Subcutaneous abdominal adipose tissue (tissue), 5 donors: ENCODE data around the gene MFGE8.

Experiments used
- H3K27ac ChIP-seq: one replicate; pipeline ENCODE4 v1.7.0; 2013; ENCODE audit warnings: low read depth, mild to moderate bottlenecking, inconsistent platforms, low read length, moderate library complexity
- H3K27me3 ChIP-seq, 5 donors: one replicate each; pipeline ENCODE4 v1.7.0; 2013; ENCODE audit warnings: low read length in 5 of 5, inconsistent platforms in 1 of 5; ENCODE audit not compliant: control insufficient read depth in 5 of 5, insufficient read depth in 4 of 5
- H3K36me3 ChIP-seq, 5 donors: one replicate each; pipeline ENCODE4 v1.7.0; 2013; ENCODE audit warnings: low read length in 5 of 5; ENCODE audit not compliant: control insufficient read depth in 5 of 5, insufficient read depth in 5 of 5
- H3K4me1 ChIP-seq, 5 donors: one replicate each; pipeline ENCODE4 v1.7.0; 2013; ENCODE audit warnings: low read length in 5 of 5, mild to moderate bottlenecking in 3 of 5, moderate library complexity in 1 of 5; ENCODE audit not compliant: control insufficient read depth in 5 of 5, insufficient read depth in 5 of 5
- H3K4me3 ChIP-seq, 5 donors: one replicate each; pipeline ENCODE4 v1.7.0; 2013; ENCODE audit warnings: low read length in 5 of 5, low read depth in 1 of 5
- H3K9ac ChIP-seq, 5 donors: one replicate each; pipeline ENCODE4 v1.7.0; 2013; ENCODE audit warnings: low read length in 5 of 5, mild to moderate bottlenecking in 4 of 5, moderate library complexity in 3 of 5
- H3K9me3 ChIP-seq, 5 donors: one replicate each; pipeline ENCODE4 v1.7.0; 2013; ENCODE audit warnings: low read length in 5 of 5; ENCODE audit not compliant: control insufficient read depth in 5 of 5
- donor health status: healthy.
- donor health status: healthy.
- donor health status: healthy.
- donor health status: healthy.
- donor health status: healthy.

The MFGE8 gene

GRCh38 chr15:88900982-88901418 lies 12.2 kb downstream of the MFGE8 start:
- H3K27ac ChIP-seq: no peak overlapping the region
- no peak overlapping the region for H3K9ac ChIP-seq
- H3K36me3 ChIP-seq: peaks cover 0 to 50% (median 29%) of the 10 kb centered on the region in 5 donors
- peaks cover 13 to 42% (median 30%) of the 10 kb centered on the region in 5 donors for H3K4me1 ChIP-seq
- H3K27me3 ChIP-seq: no peaks in the 10 kb centered on the region
- H3K4me3 ChIP-seq: no peak overlapping the region
- H3K9me3 ChIP-seq: no peaks in the 10 kb centered on the region

DNA sequence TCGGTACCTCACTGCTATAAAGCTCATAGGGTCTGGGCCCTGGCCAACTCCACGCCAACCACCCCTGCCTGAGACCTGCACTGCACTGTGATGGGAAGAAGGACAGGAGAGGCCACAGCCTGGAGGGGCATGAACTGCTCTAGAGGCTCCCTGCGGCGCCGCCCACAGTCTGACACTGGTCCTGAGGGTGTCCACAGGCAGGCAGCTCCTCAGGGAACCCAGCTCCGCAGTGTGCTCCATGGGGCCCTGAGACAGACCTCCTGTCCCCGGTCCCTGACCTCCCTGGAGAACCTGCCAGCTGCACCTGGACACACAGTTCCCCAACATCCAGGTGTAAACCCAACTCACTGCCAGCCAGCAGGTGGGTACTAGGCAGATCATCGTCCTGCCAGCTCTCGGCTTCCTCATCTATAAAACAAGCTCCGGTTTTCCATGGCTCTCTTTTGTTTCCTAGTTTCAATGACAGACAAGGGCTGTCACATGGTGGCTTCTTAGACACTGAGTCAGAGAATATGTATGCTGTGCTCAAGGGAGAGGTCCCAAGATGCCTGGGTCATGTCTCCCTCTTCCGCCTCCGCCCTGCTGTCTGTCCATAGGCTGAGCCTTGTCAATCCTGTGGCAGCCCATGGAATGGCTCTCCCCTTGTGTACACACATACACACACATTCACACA lies 12.7 kb downstream of the MFGE8 start:
- H3K9me3 ChIP-seq: no peaks in the 10 kb centered on the region
- peaks cover 0 to 45% (median 28%) of the 10 kb centered on the region in 5 donors for H3K36me3 ChIP-seq
- H3K27ac ChIP-seq: no peak overlapping the region
- H3K9ac ChIP-seq: no peak overlapping the region
- H3K27me3 ChIP-seq: peaks cover 0 to 4% (median 2%) of the 10 kb centered on the region in 5 donors
- peaks cover 13 to 43% (median 33%) of the 10 kb centered on the region in 5 donors for H3K4me1 ChIP-seq
- H3K4me3 ChIP-seq: no peak overlapping the region

DNA sequence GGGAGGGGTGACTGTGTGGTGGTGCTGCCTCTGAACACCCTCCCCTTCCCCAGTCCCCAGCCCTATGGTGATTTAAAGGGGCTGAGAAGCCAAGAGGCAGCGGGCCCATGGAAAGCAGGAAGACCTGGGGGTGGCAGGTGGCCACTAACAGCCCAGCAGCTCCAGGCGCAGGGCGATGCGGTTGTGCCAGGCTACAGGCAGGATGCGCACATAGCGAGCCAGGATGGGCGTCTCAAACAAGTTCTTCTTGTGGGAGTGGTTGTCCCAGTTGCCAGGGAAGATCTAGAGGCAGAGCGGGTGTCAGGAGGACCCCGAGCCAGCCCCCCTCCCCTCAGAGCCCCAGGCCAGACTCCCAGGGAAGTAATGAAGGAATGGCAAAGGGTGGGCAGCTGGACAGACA lies 13.9 kb downstream of the MFGE8 start:
- Histone ChIP-seq H3K4me1 (peaks cover 13 to 44% (median 34%) of the 10 kb centered on the region in 5 donors), H3K36me3 (peaks cover 0 to 44% (median 27%) of the 10 kb centered on the region in 5 donors), H3K4me3 (no peak overlapping the region), H3K9me3 (no peaks in the 10 kb centered on the region), H3K9ac (no peak overlapping the region), H3K27ac (no peak overlapping the region), H3K27me3 (peaks cover 2 to 12% (median 6%) of the 10 kb centered on the region in 5 donors)

- Histone ChIP-seq H3K4me1 (peaks cover 13 to 45% (median 35%) of the 10 kb centered on the region in 5 donors), H3K9ac (no peak overlapping the region), H3K9me3 (no peaks in the 10 kb centered on the region), H3K36me3 (peaks cover 0 to 41% (median 26%) of the 10 kb centered on the region in 5 donors), H3K4me3 (no peak overlapping the region), H3K27ac (no peak overlapping the region), H3K27me3 (peaks cover 2 to 16% (median 11%) of the 10 kb centered on the region in 5 donors)
These were observed 14.4 kb downstream of the MFGE8 start for GRCh38 chr15:88898736-88899135.

DNA sequence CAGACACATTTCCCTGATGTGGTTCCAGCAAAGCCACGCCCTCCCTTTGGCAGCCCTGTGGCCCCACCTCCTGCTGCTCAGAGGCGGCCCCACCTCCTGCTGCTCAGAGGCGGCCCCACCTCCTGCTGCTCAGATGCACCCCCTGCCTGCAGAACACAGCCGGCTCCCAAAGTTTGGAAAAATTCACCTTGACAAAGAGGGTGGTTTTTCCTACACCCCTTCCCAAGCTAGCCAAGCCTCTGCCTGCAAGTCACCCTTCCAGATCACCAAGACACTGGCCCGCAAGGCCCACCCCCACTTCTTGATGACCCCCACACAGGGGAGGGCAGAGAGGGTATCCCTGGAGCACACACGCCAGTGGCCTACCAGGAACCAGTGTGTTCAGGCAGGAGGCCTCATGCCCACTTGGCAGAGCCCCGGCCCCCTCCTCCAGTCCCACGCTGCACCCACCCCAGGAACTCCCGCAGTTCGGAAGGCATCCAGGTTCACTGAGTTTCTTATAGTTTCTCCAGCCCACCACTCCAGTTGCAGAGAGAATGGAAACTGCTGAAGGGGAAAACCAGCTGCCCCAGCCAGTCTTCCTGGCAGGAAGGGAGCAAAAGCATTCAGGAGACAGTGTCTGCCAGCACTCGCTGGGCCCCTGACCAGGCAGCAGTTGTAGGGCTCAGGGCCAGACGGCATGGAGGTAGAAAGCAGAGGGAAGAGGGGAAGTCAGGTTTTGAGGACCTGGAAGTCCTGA lies 15.6 kb downstream of the MFGE8 start:
- peaks cover 0 to 31% (median 21%) of the 10 kb centered on the region in 5 donors for H3K36me3 ChIP-seq
- H3K4me3 ChIP-seq: peak overlapping the region in 4 of 5 donors; percentile 32 to 43 (median 38)
- peak overlapping the region in 2 of 5 donors; percentile 22 to 53 for H3K9ac ChIP-seq
- no peak overlapping the region for H3K27ac ChIP-seq
- H3K4me1 ChIP-seq: peaks cover 13 to 45% (median 35%) of the 10 kb centered on the region in 5 donors
- H3K9me3 ChIP-seq: no peaks in the 10 kb centered on the region
- peaks cover 2 to 24% (median 18%) of the 10 kb centered on the region in 5 donors for H3K27me3 ChIP-seq

- Histone ChIP-seq H3K36me3 (peaks cover 0 to 26% (median 16%) of the 10 kb centered on the region in 5 donors), H3K27ac (no peak overlapping the region), H3K9ac (peak overlapping the region in 4 of 5 donors; percentile 50 to 65 (median 59)), H3K9me3 (no peaks in the 10 kb centered on the region), H3K4me3 (peak overlapping the region in 4 of 5 donors; percentile 26 to 43 (median 38)), H3K27me3 (peaks cover 2 to 24% (median 19%) of the 10 kb centered on the region in 5 donors), H3K4me1 (peaks cover 13 to 45% (median 35%) of the 10 kb centered on the region in 5 donors)
These were observed 16.1 kb downstream of the MFGE8 start for GRCh38 chr15:88897142-88897455.

- Histone ChIP-seq H3K36me3 (peaks cover 0 to 21% (median 12%) of the 10 kb centered on the region in 5 donors), H3K9me3 (no peaks in the 10 kb centered on the region), H3K4me3 (no peak overlapping the region), H3K27me3 (peaks cover 2 to 24% (median 21%) of the 10 kb centered on the region in 5 donors), H3K4me1 (peaks cover 13 to 45% (median 35%) of the 10 kb centered on the region in 5 donors), H3K27ac (no peak overlapping the region), H3K9ac (peak overlapping the region in 4 of 5 donors; percentile 50 to 65 (median 59))
These were observed 16.7 kb downstream of the MFGE8 start for GRCh38 chr15:88896333-88897033.

DNA sequence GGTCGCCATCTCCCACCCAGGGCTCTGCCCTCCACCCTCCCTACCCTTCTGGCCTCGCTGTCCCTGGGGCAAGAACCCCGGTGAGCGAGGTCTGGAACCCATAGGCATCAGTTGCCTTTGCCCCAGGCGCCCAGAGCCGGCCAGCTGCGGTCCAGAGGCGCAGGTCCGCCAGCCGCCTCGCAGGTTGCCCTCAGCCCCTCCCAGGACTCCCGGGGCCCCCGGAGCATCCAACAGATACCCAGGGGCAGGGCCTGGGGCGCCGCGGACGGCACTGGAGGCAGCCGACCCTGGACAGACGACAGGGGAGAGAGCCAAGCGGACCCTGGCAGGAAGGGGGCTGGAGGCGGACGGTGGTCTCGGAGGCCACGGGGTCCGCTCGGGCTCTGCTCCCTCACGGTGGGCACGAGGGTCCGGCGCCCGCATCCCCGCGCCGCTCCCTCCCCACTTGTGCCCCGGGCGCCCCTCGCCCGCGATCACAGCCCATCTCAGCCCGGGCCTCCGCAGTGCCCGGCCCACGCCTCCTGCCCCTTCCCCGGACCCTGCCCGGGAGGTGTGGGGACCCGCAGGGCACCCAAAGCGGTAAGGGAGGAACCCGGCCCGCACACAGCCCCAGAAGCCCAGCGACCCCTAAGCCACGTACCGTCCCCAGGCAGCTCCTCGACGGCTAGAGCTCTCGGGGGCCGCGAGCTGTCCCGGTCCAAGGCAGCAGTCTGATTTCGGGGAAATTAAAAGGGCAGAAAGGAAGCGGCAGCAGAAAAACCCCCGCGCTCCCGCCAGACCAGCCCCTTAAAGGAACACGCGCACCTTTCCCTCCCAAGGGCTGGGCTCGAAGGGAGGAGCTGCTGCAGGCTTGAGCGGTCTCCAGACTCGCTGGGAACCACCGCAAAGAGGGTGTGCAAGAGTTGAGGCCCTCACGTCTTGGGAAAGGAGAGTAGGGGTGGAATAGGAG lies 18.1 kb downstream of the MFGE8 start, which contains the start of gene HAPLN3:
TSS of gene HAPLN3 (minus strand) at position 726 of the 949 bp plus-strand sequence. CDS start 8,246 bp downstream, outside the sequence.
- Histone ChIP-seq H3K9me3 (no peaks in the 10 kb centered on the region), H3K27me3 (peaks cover 2 to 24% (median 21%) of the 10 kb centered on the region in 5 donors), H3K36me3 (peaks cover 0 to 7% (median 0%) of the 10 kb centered on the region in 5 donors), H3K4me3 (peak within 1 kb of the TSS; percentile 38 to 71 (median 59)), H3K9ac (peak within 1 kb of the TSS in 4 of 5 donors; percentile 43 to 77 (median 74)), H3K4me1 (peaks cover 9 to 38% (median 35%) of the 10 kb centered on the region in 5 donors), H3K27ac (no peak within 1 kb of the TSS)

GRCh38 chr15:88894348-88894818 lies 18.8 kb downstream of the MFGE8 start:
- Histone ChIP-seq H3K9ac (peak overlapping the region in 3 of 5 donors; percentile 66 to 77 (median 71)), H3K27ac (no peak overlapping the region), H3K27me3 (peaks cover 2 to 24% (median 21%) of the 10 kb centered on the region in 5 donors), H3K9me3 (no peaks in the 10 kb centered on the region), H3K36me3 (peaks cover 0 to 5% (median 0%) of the 10 kb centered on the region in 5 donors), H3K4me1 (peaks cover 9 to 38% (median 35%) of the 10 kb centered on the region in 5 donors), H3K4me3 (peak overlapping the region in 4 of 5 donors; percentile 50 to 71 (median 64))
